Measurements from ENCODE around the gene CAP2.

GRCh38 chr6:17408081-17408480, 14.7 kb downstream of the CAP2 start:
- TF ChIP-seq, protein P1, sequence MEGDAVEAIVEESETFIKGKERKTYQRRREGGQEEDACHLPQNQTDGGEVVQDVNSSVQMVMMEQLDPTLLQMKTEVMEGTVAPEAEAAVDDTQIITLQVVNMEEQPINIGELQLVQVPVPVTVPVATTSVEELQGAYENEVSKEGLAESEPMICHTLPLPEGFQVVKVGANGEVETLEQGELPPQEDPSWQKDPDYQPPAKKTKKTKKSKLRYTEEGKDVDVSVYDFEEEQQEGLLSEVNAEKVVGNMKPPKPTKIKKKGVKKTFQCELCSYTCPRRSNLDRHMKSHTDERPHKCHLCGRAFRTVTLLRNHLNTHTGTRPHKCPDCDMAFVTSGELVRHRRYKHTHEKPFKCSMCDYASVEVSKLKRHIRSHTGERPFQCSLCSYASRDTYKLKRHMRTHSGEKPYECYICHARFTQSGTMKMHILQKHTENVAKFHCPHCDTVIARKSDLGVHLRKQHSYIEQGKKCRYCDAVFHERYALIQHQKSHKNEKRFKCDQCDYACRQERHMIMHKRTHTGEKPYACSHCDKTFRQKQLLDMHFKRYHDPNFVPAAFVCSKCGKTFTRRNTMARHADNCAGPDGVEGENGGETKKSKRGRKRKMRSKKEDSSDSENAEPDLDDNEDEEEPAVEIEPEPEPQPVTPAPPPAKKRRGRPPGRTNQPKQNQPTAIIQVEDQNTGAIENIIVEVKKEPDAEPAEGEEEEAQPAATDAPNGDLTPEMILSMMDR (IDR thresholded peaks at IDR 0.05): no peak
- TF ChIP-seq POLR2A (IDR thresholded peaks at IDR 0.05): no peak

All from transverse colon (tissue), 3 donors.